Measurements from ENCODE around the gene RGCC.

RGCC gene

DNA sequence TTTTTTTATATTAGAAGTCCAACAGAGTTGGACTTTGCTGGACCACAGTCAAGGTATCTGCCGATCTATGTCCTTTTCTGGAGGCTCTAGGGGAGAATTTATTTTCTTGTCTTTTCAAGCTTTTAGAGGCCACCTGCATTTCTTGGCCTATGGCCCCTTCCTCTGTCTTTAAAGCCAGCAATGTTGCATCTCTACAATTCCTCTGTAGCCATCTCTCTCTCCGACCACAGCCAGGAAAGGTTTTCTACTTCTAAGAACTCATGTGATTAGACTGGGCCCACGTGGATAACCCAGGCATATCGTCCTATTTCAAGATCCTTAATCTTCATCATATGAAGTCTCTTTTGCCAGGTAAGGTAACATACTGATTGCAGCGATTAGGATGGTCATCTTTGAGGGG lies 43.5 kb upstream of the RGCC start:
- H3K4me1 ChIP-seq (ENCODE audit: low read length) = no peaks in the 10 kb centered on the region
- no peaks in the 10 kb centered on the region for H4K20me1 ChIP-seq (ENCODE audit: insufficient read depth, low read length)
- no peaks in the 10 kb centered on the region for H3K36me3 ChIP-seq (replicated peaks; ENCODE audit: insufficient read depth, low read length)
- H3K27ac ChIP-seq (ENCODE audit: low read length) = no peak overlapping the region
- no peaks in the 10 kb centered on the region for H3K9me3 ChIP-seq (replicated peaks; ENCODE audit: insufficient read depth, low read length)
- TF ChIP-seq, protein P1, sequence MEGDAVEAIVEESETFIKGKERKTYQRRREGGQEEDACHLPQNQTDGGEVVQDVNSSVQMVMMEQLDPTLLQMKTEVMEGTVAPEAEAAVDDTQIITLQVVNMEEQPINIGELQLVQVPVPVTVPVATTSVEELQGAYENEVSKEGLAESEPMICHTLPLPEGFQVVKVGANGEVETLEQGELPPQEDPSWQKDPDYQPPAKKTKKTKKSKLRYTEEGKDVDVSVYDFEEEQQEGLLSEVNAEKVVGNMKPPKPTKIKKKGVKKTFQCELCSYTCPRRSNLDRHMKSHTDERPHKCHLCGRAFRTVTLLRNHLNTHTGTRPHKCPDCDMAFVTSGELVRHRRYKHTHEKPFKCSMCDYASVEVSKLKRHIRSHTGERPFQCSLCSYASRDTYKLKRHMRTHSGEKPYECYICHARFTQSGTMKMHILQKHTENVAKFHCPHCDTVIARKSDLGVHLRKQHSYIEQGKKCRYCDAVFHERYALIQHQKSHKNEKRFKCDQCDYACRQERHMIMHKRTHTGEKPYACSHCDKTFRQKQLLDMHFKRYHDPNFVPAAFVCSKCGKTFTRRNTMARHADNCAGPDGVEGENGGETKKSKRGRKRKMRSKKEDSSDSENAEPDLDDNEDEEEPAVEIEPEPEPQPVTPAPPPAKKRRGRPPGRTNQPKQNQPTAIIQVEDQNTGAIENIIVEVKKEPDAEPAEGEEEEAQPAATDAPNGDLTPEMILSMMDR (IDR thresholded peaks at IDR 0.05; ENCODE audit: low read length) = no peak
- no peak for TF ChIP-seq EZH2 (optimal IDR thresholded peaks at IDR 0.05; ENCODE audit: low read depth, low read length)
- TF ChIP-seq EZH2phosphoT487 (IDR thresholded peaks at IDR 0.05; ENCODE audit: low read length) = no peak
- H3K4me3 ChIP-seq (ENCODE audit: low read length) = no peak overlapping the region
- no peaks in the 10 kb centered on the region for H3K79me2 ChIP-seq (ENCODE audit: low read length)
- no peaks in the 10 kb centered on the region for H3F3A ChIP-seq (ENCODE audit: insufficient read depth, low read length)
- no peaks in the 10 kb centered on the region for H3K9me2 ChIP-seq (replicated peaks; ENCODE audit: insufficient read depth, low read length)
- H3K27me3 ChIP-seq (replicated peaks; ENCODE audit: insufficient read depth, low read length) = no peaks in the 10 kb centered on the region
- no peak overlapping the region for H3K4me2 ChIP-seq (ENCODE audit: low read depth, low read length)
- H3K9ac ChIP-seq (ENCODE audit: low read length) = no peak overlapping the region
- no peak for DNase-seq
- H2AFZ ChIP-seq (ENCODE audit: low read length) = no peak overlapping the region

DNA sequence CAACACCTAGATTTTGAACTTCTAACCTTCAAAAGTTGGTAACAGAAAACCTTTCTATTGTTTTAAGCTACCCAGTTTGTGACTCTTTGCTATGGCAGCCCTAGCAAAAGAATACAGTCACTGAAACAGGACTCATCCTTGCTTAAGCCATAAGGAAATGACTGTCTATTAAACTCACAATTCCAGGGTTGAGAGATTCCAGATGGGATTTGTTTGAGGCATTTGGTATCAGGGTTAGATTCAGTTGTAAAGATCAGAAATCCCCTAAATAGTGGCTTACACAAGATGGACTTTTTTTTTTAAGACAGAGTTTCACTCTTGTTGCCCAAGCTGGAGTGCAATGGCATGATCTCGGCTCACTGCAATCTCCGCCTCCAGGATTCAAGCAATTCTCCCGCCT lies 41.1 kb upstream of the RGCC start:
- Histone ChIP-seq H3K4me1 (ENCODE audit: low read length) (no peaks in the 10 kb centered on the region), H3K79me2 (ENCODE audit: low read length) (no peaks in the 10 kb centered on the region), H3K27me3 (replicated peaks; ENCODE audit: insufficient read depth, low read length) (no peaks in the 10 kb centered on the region), H3K9me2 (replicated peaks; ENCODE audit: insufficient read depth, low read length) (no peaks in the 10 kb centered on the region), H3K36me3 (replicated peaks; ENCODE audit: insufficient read depth, low read length) (no peaks in the 10 kb centered on the region), H3K4me2 (ENCODE audit: low read depth, low read length) (no peak overlapping the region), H3K9ac (ENCODE audit: low read length) (no peak overlapping the region), H3F3A (ENCODE audit: insufficient read depth, low read length) (no peaks in the 10 kb centered on the region), H2AFZ (ENCODE audit: low read length) (no peak overlapping the region), H3K27ac (ENCODE audit: low read length) (no peak overlapping the region), H3K4me3 (ENCODE audit: low read length) (no peak overlapping the region), H4K20me1 (ENCODE audit: insufficient read depth, low read length) (no peaks in the 10 kb centered on the region), H3K9me3 (replicated peaks; ENCODE audit: insufficient read depth, low read length) (no peaks in the 10 kb centered on the region)
- no peak for DNase-seq
- TF ChIP-seq EZH2phosphoT487 (IDR thresholded peaks at IDR 0.05; ENCODE audit: low read length) (no peak), EZH2 (optimal IDR thresholded peaks at IDR 0.05; ENCODE audit: low read depth, low read length) (no peak)
- TF ChIP-seq, protein P1 (IDR thresholded peaks at IDR 0.05; ENCODE audit: low read length) = no peak

GRCh38 chr13:41418027-41418426 lies 39.3 kb upstream of the RGCC start:
- H3F3A ChIP-seq (ENCODE audit: insufficient read depth, low read length) = no peaks in the 10 kb centered on the region
- no peak overlapping the region for H2AFZ ChIP-seq (ENCODE audit: low read length)

More at GRCh38 chr13:41418027-41418426, 39.3 kb upstream of the RGCC start:
- Histone ChIP-seq H3K27ac (ENCODE audit: low read length) (no peak overlapping the region), H3K9me3 (replicated peaks; ENCODE audit: insufficient read depth, low read length) (no peaks in the 10 kb centered on the region), H3K79me2 (ENCODE audit: low read length) (no peaks in the 10 kb centered on the region), H3K4me2 (ENCODE audit: low read depth, low read length) (no peak overlapping the region), H3K27me3 (replicated peaks; ENCODE audit: insufficient read depth, low read length) (no peaks in the 10 kb centered on the region), H3K4me3 (ENCODE audit: low read length) (no peak overlapping the region), H3K36me3 (replicated peaks; ENCODE audit: insufficient read depth, low read length) (no peaks in the 10 kb centered on the region), H4K20me1 (ENCODE audit: insufficient read depth, low read length) (no peaks in the 10 kb centered on the region), H3K4me1 (ENCODE audit: low read length) (no peaks in the 10 kb centered on the region), H3K9me2 (replicated peaks; ENCODE audit: insufficient read depth, low read length) (no peaks in the 10 kb centered on the region), H3K9ac (ENCODE audit: low read length) (no peak overlapping the region)
- DNase-seq = no peak
- no peak for TF ChIP-seq EZH2 (optimal IDR thresholded peaks at IDR 0.05; ENCODE audit: low read depth, low read length)
- TF ChIP-seq EZH2phosphoT487 (IDR thresholded peaks at IDR 0.05; ENCODE audit: low read length) = no peak
- TF ChIP-seq, protein P1 (IDR thresholded peaks at IDR 0.05; ENCODE audit: low read length) = no peak

Data from MM.1S (cell line).